ENCODE data around the gene PIP4K2A. TPM values are rescaled to one million over a fixed set of nuclear protein-coding genes. Genes with fewer than 3 reads are reported as not detected.

PIP4K2A gene
- total RNA-seq, 4 donors from 2014 or later = 7.4 to 60.3 (median 9.9) TPM

DNA sequence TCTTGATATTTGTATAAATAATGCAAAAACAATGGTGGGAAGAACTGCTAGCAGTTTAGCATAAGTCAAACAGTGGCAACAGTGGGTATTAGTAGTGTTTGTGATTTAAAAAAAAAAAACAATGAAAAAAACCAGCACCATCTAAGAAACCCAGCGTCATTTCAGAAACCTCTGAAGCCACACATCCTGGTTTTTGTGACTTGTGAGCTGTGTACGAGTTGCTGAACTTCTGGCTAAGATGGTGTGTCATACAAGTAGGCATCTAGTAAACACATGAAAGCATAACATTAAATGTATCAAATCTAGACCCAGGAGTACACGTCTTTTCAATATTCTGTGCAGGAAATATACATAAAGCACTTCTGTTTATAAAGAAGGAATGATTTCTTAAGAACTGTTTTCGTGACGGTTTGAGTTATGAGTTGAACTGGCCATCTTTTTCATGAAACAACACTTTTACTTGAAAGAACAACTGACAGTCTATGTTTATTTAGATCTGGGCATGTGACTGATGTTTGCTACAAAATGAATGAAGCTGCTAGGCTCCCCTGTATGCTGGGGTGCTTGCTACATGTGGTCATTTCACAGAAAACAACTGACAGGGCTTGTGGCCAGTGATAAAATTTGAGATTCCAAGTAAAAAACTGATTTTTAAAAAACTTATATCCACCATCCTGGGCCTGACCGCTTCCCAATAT, 143.5 kb downstream of the PIP4K2A start:
- Histone ChIP-seq H3K4me3 (no peak overlapping the region), H3K27me3 (no peaks in the 10 kb centered on the region), H3K9me3 (no peaks in the 10 kb centered on the region), H3K27ac (no peak overlapping the region), H3K4me1 (no peaks in the 10 kb centered on the region), H3K36me3 (peaks cover 18% of the 10 kb centered on the region)
- WGBS = 74% methylated on average over 6 of the region's 6 CpGs
- DNase-seq (ENCODE audit: low spot score in 2 of 2) = no peak
- TF ChIP-seq POLR2AphosphoS5 (IDR thresholded peaks at IDR 0.05) (no peak), EP300 (IDR thresholded peaks at IDR 0.05) (no peak), POLR2A (IDR thresholded peaks at IDR 0.05) (no peak)
- TF ChIP-seq, protein P1, sequence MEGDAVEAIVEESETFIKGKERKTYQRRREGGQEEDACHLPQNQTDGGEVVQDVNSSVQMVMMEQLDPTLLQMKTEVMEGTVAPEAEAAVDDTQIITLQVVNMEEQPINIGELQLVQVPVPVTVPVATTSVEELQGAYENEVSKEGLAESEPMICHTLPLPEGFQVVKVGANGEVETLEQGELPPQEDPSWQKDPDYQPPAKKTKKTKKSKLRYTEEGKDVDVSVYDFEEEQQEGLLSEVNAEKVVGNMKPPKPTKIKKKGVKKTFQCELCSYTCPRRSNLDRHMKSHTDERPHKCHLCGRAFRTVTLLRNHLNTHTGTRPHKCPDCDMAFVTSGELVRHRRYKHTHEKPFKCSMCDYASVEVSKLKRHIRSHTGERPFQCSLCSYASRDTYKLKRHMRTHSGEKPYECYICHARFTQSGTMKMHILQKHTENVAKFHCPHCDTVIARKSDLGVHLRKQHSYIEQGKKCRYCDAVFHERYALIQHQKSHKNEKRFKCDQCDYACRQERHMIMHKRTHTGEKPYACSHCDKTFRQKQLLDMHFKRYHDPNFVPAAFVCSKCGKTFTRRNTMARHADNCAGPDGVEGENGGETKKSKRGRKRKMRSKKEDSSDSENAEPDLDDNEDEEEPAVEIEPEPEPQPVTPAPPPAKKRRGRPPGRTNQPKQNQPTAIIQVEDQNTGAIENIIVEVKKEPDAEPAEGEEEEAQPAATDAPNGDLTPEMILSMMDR (IDR thresholded peaks at IDR 0.05) = no peak

DNA sequence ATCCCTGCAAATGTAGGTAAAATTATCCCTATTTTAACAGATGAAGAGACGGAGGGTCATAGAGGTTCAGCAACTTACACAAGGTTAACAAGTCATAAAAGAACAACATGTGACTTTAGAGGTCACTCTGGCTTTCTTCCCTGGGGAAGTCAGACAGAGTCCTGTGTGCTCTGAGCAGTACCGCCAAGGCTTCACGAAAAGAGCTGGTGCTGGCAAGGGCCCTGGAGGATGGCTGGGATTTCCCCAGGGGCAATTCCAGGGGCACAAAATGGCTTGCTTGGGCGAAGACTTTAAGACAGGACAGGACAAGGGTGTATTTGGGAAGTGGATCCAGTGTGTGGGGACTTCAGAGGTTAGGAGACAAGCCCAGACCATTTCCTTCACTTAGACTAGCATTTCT, 144.1 kb downstream of the PIP4K2A start:
- DNase-seq (ENCODE audit: low spot score in 2 of 2) = no peak
- H3K27me3 ChIP-seq = no peaks in the 10 kb centered on the region
- no peaks in the 10 kb centered on the region for H3K4me1 ChIP-seq
- peaks cover 18% of the 10 kb centered on the region for H3K36me3 ChIP-seq
- H3K27ac ChIP-seq = no peak overlapping the region
- 85% methylated on average over 4 of the region's 4 CpGs for WGBS
- H3K9me3 ChIP-seq = no peaks in the 10 kb centered on the region
- no peak overlapping the region for H3K4me3 ChIP-seq
- TF ChIP-seq POLR2A (IDR thresholded peaks at IDR 0.05) (no peak), POLR2AphosphoS5 (IDR thresholded peaks at IDR 0.05) (no peak), EP300 (IDR thresholded peaks at IDR 0.05) (no peak)
- TF ChIP-seq, protein P1 (IDR thresholded peaks at IDR 0.05) = no peak

DNA sequence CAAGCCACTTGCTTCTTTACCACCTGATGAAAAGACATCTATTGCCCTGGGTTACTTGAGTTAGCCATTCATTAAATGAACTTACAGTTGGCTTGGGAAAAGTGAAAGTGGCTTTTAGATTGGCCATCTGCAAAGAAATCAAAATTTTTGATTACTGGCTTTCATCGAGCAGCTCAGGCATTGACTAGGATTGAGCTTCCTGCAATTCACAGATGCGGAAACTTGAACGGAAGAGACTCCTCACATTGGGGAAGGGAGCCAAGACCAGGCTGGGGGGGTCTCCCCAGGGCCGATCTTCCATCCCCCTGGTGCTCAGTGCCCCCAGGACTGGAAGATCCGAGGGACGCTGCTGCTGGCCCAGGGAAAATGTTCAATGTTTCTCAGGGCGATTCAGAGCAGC, 145.4 kb downstream of the PIP4K2A start:
- Histone ChIP-seq H3K4me3 (no peak overlapping the region), H3K27ac (no peak overlapping the region)
- TF ChIP-seq, protein P1 (IDR thresholded peaks at IDR 0.05) = no peak
- TF ChIP-seq EP300 (IDR thresholded peaks at IDR 0.05) = no peak
- no peak for TF ChIP-seq POLR2AphosphoS5 (IDR thresholded peaks at IDR 0.05)
- no peak for TF ChIP-seq POLR2A (IDR thresholded peaks at IDR 0.05)

DNA sequence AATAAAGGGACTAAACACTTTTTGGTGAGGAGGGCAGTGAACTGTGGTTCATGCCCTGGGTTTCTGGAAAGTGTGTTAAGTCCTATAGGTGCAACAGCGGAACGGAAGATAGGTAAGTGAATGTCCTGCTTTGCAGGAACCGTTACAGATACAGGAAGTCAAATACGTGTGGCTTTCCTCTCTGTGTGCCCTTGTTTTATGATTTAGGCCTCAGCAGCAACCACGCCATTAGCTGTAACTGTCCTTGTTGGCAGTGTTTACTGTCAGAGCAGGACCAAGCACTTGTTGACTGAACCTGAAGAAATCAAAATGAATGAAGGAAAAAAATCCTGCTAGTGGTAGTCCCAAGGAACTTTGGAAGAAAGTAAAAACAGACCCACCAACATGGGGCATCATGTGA, 150.3 kb downstream of the PIP4K2A start:
- TF ChIP-seq, protein P1 (IDR thresholded peaks at IDR 0.05) = no peak
- TF ChIP-seq EP300 (IDR thresholded peaks at IDR 0.05) = no peak
- TF ChIP-seq POLR2AphosphoS5 (IDR thresholded peaks at IDR 0.05) = no peak
- TF ChIP-seq POLR2A (IDR thresholded peaks at IDR 0.05) = no peak
- Histone ChIP-seq H3K27ac (no peak overlapping the region), H3K36me3 (peaks cover 14% of the 10 kb centered on the region), H3K4me1 (no peaks in the 10 kb centered on the region), H3K4me3 (no peak overlapping the region), H3K27me3 (no peaks in the 10 kb centered on the region), H3K9me3 (no peaks in the 10 kb centered on the region)
- DNase-seq (ENCODE audit: low spot score in 2 of 2) = no peak
- WGBS = 87% methylated on average over 5 of the region's 5 CpGs

More for the DNA sequence above, 145.4 kb downstream of the PIP4K2A start:
- peaks cover 27% of the 10 kb centered on the region for H3K36me3 ChIP-seq
- no peaks in the 10 kb centered on the region for H3K9me3 ChIP-seq
- H3K4me1 ChIP-seq = no peaks in the 10 kb centered on the region
- 96% methylated on average over 7 of the region's 7 CpGs for WGBS
- H3K27me3 ChIP-seq = no peaks in the 10 kb centered on the region
- DNase-seq (ENCODE audit: low spot score in 2 of 2) = no peak

DNA sequence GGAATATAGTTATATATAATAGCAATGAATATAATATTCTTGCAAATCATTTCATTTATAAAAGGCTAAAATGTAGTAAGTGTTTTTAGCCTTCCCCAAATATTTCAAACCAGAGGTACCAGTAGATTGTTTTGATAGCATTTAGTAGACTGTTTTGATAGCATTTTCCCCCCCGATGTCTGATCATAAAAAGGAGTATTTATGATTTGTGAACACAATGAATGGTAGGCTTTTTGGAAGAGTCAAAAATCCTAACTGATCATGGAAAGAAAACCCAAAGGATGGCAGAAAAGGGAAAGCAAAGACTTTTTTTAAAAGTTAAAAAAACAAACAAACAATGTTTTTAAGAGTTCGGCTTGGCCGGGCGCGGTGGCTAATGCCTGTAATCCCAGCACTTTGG, 152.5 kb downstream of the PIP4K2A start:
- no peaks in the 10 kb centered on the region for H3K27me3 ChIP-seq
- peaks cover 14% of the 10 kb centered on the region for H3K36me3 ChIP-seq
- 95% methylated on average over 5 of the region's 5 CpGs for WGBS
- no peak for TF ChIP-seq EP300 (IDR thresholded peaks at IDR 0.05)
- TF ChIP-seq, protein P1 (IDR thresholded peaks at IDR 0.05) = no peak
- no peak for TF ChIP-seq POLR2AphosphoS5 (IDR thresholded peaks at IDR 0.05)
- TF ChIP-seq POLR2A (IDR thresholded peaks at IDR 0.05) = no peak
- H3K9me3 ChIP-seq = no peaks in the 10 kb centered on the region
- no peak overlapping the region for H3K4me3 ChIP-seq
- H3K27ac ChIP-seq = no peak overlapping the region
- DNase-seq (ENCODE audit: low spot score in 2 of 2) = no peak
- no peaks in the 10 kb centered on the region for H3K4me1 ChIP-seq

Data from suprapubic skin (tissue), 4 donors.